Activated CD8-positive, alpha-beta memory T cell treated with anti-CD3 and anti-CD28 coated beads, Interleukin-2, amount 50 U/mL, for 24 hours (primary cell): ENCODE results near the gene SRMS.
"Not testable (repeated sequence)": the region's sequence is repeated elsewhere in the genome, so short reads cannot be mapped to it uniquely, and the experiment has no call there.

Experiments used
- DNase-seq: peaks from one replicate; pipeline ENCODE4 v3.0.0-alpha.2; 2020; ENCODE audit errors: extremely low read depth

SRMS gene

GRCh38 chr20:63579017-63579694 is 31.6 kb upstream of the SRMS start:
- DNase-seq: no peak

GRCh38 chr20:63578224-63579016 is 30.9 kb upstream of the SRMS start:
- DNase-seq: no peak

- DNase-seq: no peak
Measured at GRCh38 chr20:63577317-63577894, 29.9 kb upstream of the SRMS start.

- DNase-seq: no peak
Measured at GRCh38 chr20:63576311-63576710, 28.8 kb upstream of the SRMS start.

- DNase-seq: no peak
Measured at GRCh38 chr20:63574829-63575743, 27.5 kb upstream of the SRMS start.

GRCh38 chr20:63574156-63574828 is 26.7 kb upstream of the SRMS start, which contains the start of gene HELZ2:
Gene HELZ2 (minus strand): TSS chr20:63574239. CDS start chr20:63572385, 1,854 bp downstream.
- no peak for DNase-seq

GRCh38 chr20:63573647-63574131 is 26.1 kb upstream of the SRMS start:
- no peak for DNase-seq

GRCh38 chr20:63572788-63573646 is 25.5 kb upstream of the SRMS start:
- no peak for DNase-seq

GRCh38 chr20:63572071-63572787 is 24.7 kb upstream of the SRMS start:
- no peak for DNase-seq

- DNase-seq: not testable (repeated sequence)
Measured at GRCh38 chr20:63571087-63571478, 23.5 kb upstream of the SRMS start.

- no peak for DNase-seq
Measured at GRCh38 chr20:63570281-63571086, 22.9 kb upstream of the SRMS start.

GRCh38 chr20:63568986-63569949 is 21.7 kb upstream of the SRMS start:
- DNase-seq: no peak

- no peak for DNase-seq
Measured at GRCh38 chr20:63568170-63568981, 20.8 kb upstream of the SRMS start.

- no peak for DNase-seq
Measured at GRCh38 chr20:63567386-63568169, 20.0 kb upstream of the SRMS start.

GRCh38 chr20:63567136-63567385 is 19.5 kb upstream of the SRMS start:
- DNase-seq: no peak
